HL-60 (cell line): Measurements from ENCODE around the gene ATP5MG.

Experiments
- DNase-seq, 2 experiments: peaks; one replicate each; pipeline ENCODE4 v3.0.0-alpha.2; 2010 to 2020; ENCODE audit warnings: low read depth in 1 of 2, low spot score in 1 of 2
- H3K27ac ChIP-seq: fragments of 250-450 bp; sonication (Bioruptor Pico); replicated peaks from 2 replicates; pipeline ENCODE4 v1.5.1; 2020; ENCODE audit warnings: mild to moderate bottlenecking, moderate library complexity
- H3K27me3 ChIP-seq: fragments of 250-450 bp; sonication (Bioruptor Pico); 2 replicates; pipeline ENCODE4 v1.5.1; 2021; ENCODE audit warnings: mild to moderate bottlenecking, moderate library complexity; ENCODE audit not compliant: insufficient read depth, poor library complexity, severe bottlenecking
- H3K4me3 ChIP-seq: replicated peaks from 2 replicates; pipeline ENCODE4 v1.5.1; 2011; ENCODE audit warnings: mild to moderate bottlenecking, control low read depth, low read length; ENCODE audit not compliant: insufficient read depth
- GABPA ChIP-seq: IDR thresholded peaks from 2 replicates; pipeline ENCODE4 v1.6.1; 2012; ENCODE audit warnings: low read depth
- POLR2AphosphoS5 ChIP-seq: IDR thresholded peaks from 2 replicates; pipeline ENCODE4 v1.6.1; 2012; ENCODE audit warnings: low read depth
- SPI1 ChIP-seq: IDR thresholded peaks from 2 replicates; pipeline ENCODE4 v1.6.1; 2012; ENCODE audit warnings: low read depth, mild to moderate bottlenecking, borderline replicate concordance
- TF ChIP-seq, protein P1 (sequence below): IDR thresholded peaks from one replicate; pipeline ENCODE4 v1.5.1; 2011; ENCODE audit warnings: low read length, control low read depth, inconsistent platforms; ENCODE audit not compliant: insufficient read depth
- TF ChIP-seq, protein P2 (sequence below): IDR thresholded peaks from 2 replicates; pipeline ENCODE4 v1.6.1; 2012; ENCODE audit warnings: low read depth; ENCODE audit not compliant: insufficient replicate concordance

The ATP5MG gene

DNA sequence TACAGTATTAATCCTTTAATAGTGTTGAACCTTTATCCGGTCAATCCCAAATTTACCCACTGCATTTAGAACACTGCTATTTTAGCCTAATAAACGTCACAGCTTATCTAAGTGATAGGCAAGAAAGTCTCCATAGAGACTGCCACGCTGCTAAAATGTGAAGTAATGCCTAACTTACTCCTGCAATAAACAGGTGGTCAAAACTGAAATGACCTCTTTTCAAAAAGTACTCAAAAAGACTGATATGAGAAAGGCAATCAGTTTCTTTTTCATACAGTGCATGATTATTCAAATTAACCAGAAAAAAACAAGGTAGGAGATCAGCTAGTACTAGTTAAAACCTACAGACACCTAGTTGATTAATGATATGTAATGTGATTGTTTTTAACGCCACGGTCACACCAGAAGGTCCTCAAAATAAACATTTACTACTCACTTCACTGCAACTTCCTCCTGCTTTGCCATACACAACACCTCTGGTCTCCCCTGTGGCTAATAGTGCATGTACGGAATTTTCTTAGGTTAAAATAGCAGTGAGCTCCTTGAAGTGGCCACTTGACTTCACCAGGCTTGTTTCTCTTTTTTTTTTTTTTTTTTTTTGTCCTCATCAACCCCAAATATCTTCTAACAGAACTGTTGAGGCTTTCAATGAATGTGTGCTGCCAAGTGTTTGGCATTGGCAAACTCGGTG, 8.8 kb downstream of the ATP5MG start:
- TF ChIP-seq, protein P1, sequence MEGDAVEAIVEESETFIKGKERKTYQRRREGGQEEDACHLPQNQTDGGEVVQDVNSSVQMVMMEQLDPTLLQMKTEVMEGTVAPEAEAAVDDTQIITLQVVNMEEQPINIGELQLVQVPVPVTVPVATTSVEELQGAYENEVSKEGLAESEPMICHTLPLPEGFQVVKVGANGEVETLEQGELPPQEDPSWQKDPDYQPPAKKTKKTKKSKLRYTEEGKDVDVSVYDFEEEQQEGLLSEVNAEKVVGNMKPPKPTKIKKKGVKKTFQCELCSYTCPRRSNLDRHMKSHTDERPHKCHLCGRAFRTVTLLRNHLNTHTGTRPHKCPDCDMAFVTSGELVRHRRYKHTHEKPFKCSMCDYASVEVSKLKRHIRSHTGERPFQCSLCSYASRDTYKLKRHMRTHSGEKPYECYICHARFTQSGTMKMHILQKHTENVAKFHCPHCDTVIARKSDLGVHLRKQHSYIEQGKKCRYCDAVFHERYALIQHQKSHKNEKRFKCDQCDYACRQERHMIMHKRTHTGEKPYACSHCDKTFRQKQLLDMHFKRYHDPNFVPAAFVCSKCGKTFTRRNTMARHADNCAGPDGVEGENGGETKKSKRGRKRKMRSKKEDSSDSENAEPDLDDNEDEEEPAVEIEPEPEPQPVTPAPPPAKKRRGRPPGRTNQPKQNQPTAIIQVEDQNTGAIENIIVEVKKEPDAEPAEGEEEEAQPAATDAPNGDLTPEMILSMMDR = no peak
- TF ChIP-seq SPI1 (no peak), GABPA (no peak), POLR2AphosphoS5 (no peak)
- TF ChIP-seq, protein P2, sequence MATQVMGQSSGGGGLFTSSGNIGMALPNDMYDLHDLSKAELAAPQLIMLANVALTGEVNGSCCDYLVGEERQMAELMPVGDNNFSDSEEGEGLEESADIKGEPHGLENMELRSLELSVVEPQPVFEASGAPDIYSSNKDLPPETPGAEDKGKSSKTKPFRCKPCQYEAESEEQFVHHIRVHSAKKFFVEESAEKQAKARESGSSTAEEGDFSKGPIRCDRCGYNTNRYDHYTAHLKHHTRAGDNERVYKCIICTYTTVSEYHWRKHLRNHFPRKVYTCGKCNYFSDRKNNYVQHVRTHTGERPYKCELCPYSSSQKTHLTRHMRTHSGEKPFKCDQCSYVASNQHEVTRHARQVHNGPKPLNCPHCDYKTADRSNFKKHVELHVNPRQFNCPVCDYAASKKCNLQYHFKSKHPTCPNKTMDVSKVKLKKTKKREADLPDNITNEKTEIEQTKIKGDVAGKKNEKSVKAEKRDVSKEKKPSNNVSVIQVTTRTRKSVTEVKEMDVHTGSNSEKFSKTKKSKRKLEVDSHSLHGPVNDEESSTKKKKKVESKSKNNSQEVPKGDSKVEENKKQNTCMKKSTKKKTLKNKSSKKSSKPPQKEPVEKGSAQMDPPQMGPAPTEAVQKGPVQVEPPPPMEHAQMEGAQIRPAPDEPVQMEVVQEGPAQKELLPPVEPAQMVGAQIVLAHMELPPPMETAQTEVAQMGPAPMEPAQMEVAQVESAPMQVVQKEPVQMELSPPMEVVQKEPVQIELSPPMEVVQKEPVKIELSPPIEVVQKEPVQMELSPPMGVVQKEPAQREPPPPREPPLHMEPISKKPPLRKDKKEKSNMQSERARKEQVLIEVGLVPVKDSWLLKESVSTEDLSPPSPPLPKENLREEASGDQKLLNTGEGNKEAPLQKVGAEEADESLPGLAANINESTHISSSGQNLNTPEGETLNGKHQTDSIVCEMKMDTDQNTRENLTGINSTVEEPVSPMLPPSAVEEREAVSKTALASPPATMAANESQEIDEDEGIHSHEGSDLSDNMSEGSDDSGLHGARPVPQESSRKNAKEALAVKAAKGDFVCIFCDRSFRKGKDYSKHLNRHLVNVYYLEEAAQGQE = no peak
- no peak for DNase-seq
- Histone ChIP-seq H3K4me3 (no peak overlapping the region), H3K27me3 (no peaks in the 10 kb centered on the region), H3K27ac (no peak overlapping the region)

DNA sequence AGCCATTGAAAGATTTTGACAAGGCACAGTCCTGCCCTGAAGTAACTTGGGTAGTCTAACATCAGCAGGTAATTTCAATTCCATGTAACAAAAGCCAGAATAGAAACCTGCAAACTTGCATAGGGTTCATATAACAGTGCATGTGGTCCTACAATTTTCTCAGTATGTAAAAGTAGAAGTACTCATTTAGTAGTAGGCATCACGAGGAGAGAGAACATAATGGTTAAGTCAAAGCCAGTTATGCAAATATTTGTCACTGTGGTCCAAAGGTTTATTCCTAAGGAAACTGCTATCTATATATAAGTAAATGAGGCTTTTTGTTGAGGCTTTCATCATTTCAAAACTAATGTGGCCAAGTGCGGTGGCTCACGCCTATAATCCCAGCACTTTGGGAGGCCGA, 10.1 kb downstream of the ATP5MG start:
- TF ChIP-seq GABPA (no peak), SPI1 (no peak), POLR2AphosphoS5 (no peak)
- TF ChIP-seq, protein P2 = no peak
- TF ChIP-seq, protein P1 = no peak
- no peak overlapping the region for H3K27ac ChIP-seq
- no peaks in the 10 kb centered on the region for H3K27me3 ChIP-seq
- DNase-seq = no peak
- H3K4me3 ChIP-seq = no peak overlapping the region

DNA sequence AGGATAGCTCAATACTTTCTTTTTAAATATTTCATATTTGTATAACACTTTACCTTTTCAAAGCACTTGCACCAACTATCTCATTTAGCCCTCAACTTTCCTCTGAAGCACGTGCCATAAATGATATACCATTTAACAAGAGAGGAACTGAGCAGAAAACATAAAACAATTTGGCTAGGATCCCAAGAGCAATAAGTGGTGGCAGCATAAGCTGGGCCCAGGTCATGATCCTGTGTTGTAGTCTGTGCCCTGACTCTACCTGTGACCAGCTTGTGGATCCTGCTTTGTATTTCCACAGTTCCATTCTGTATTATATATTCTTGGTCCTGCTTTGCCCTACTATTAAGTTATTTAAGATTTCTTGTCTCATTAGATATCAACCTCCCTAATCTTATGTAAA, 11.5 kb downstream of the ATP5MG start:
- no peak for DNase-seq
- TF ChIP-seq POLR2AphosphoS5 (no peak), GABPA (no peak)
- TF ChIP-seq, protein P2 = no peak
- TF ChIP-seq, protein P1 = no peak
- Histone ChIP-seq H3K27me3 (no peaks in the 10 kb centered on the region), H3K27ac (no peak overlapping the region), H3K4me3 (no peak overlapping the region)
